ENCODE results near the gene TTC3.

GRCh38 chr21:37220433-37220980 is 147.5 kb downstream of the TTC3 start:
- TF ChIP-seq ZNF251 (CRISPR knock-in tag; IDR thresholded peaks at IDR 0.05) (no peak), ESRRA (CRISPR knock-in tag; IDR thresholded peaks at IDR 0.05; ENCODE audit: low read depth) (no peak), SP1 (IDR thresholded peaks at IDR 0.05) (no peak), SP1 (CRISPR knock-in tag; IDR thresholded peaks at IDR 0.05) (no peak), GATAD1 (CRISPR knock-in tag; IDR thresholded peaks at IDR 0.05) (no peak), ZBTB2 (CRISPR knock-in tag; IDR thresholded peaks at IDR 0.05; ENCODE audit: low read depth) (no peak)

Data from HepG2 (cell line).